HL-60 (cell line): ENCODE measurements around the gene LRRC37B.
"Not testable (repeated sequence)": the region's sequence is repeated elsewhere in the genome, so short reads cannot be mapped to it uniquely, and the experiment has no call there.

ENCODE experiments used
- CTCF ChIP-seq: IDR thresholded peaks from one replicate; pipeline ENCODE4 v1.5.1; 2011; ENCODE audit warnings: low read length, control low read depth, inconsistent platforms; ENCODE audit not compliant: insufficient read depth
- GABPA ChIP-seq: IDR thresholded peaks from 2 replicates; pipeline ENCODE4 v1.6.1; 2012; ENCODE audit warnings: low read depth
- POLR2AphosphoS5 ChIP-seq: IDR thresholded peaks from 2 replicates; pipeline ENCODE4 v1.6.1; 2012; ENCODE audit warnings: low read depth
- REST ChIP-seq: IDR thresholded peaks from 2 replicates; pipeline ENCODE4 v1.6.1; 2012; ENCODE audit warnings: low read depth; ENCODE audit not compliant: insufficient replicate concordance

DNA sequence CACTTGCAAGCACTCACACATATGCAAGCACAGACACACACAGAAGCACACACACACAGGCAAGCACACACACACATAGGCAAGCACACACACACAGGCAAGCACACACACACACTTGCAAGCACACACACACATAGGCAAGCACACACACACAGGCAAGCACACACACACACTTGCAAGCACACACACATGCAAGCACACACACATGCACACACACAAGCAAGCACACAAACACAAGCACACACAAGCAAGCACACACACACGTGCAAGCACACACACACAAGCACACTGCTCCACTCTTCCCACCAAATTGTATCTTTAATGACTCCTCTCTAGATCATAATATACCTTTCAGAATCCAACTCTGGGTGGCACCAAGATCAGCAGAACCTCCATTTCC lies 84.9 kb downstream of the LRRC37B start:
- not testable (repeated sequence) for TF ChIP-seq CTCF, POLR2AphosphoS5, REST, GABPA
